HCT116 (cell line): ENCODE data around the gene LSAMP. TPM values are rescaled to one million over a fixed set of nuclear protein-coding genes. Genes with fewer than 3 reads are reported as not detected.
A peak's percentile ranks its signal among the peaks of the same experiment; 100 is the strongest.

Source experiments
- ATAC-seq: fragments of 200-7000 bp; cut with Tn5 transposase; 2 replicates; pipeline ENCODE4 v1.9.1; 2020; ENCODE audit warnings: mild to moderate bottlenecking, moderate library complexity
- BruUV-seq: library from RNA; stranded (reverse); fragments of 400-500 nt; replicated peaks from 2 replicates; lab custom pipeline; 2021; lab: Mats Ljungman, UMichigan
- CTCF ChIA-PET: fragments of 300-600 bp; sonication (Branson Sonifier 250); formaldehyde crosslinking; loops from one replicate; lab custom pipeline; 2021; ENCODE audit warnings: antibody characterized with exemption; lab: Charles Lee
- POLR2A ChIA-PET: fragments of 300-600, 350-600 bp; sonication (Branson Sonifier 250); formaldehyde crosslinking; loops from one replicate; lab custom pipeline; 2021; ENCODE audit warnings: antibody characterized with exemption; lab: Charles Lee
- RAD21 ChIA-PET, 2 experiments: fragments of 300-600 bp; sonication (Branson Sonifier 250); formaldehyde crosslinking; loops; one replicate each; lab custom pipeline; 2023; ENCODE audit warnings: low total read pairs in 2 of 2; ENCODE audit not compliant: uncharacterized antibody in 2 of 2, unreplicated experiment in 2 of 2, low non-redundant PET in 1 of 2; lab: Charles Lee
- DNase-seq: peaks from one replicate; pipeline ENCODE4 v3.0.0-alpha.2; 2010; ENCODE audit warnings: low read depth, low spot score
- H2AFZ ChIP-seq: fragments of 200-600 bp; shearing (Covaris generic), sonication (generic); 2 replicates; pipeline ENCODE4 v1.6.1; 2017; ENCODE audit warnings: low read depth, mixed run types, mixed read lengths, antibody characterized with exemption, low read length; ENCODE audit not compliant: poor library complexity, severe bottlenecking
- H3K27ac ChIP-seq: 2 replicates; pipeline ENCODE4 v1.5.1; 2012; ENCODE audit warnings: low read depth, low read length
- H3K27me3 ChIP-seq: fragments of 200-600 bp; sonication (generic); 2 replicates; pipeline ENCODE4 v1.6.1; 2016; ENCODE audit warnings: mixed run types, low read length, mixed read lengths; ENCODE audit not compliant: insufficient read depth
- H3K36me3 ChIP-seq, 2 experiments: fragments of 200-500 bp in 1 of 2; fragments of 200-600 bp in 1 of 2; sonication (Bioruptor generic) in 1 of 2; sonication (generic) in 1 of 2; 2 replicates each; pipeline versions ENCODE4 v1.5.1 to v1.6.1; 2014 to 2016; ENCODE audit warnings: low read length in 2 of 2, inconsistent platforms in 1 of 2, mixed read lengths in 1 of 2, mixed run types in 1 of 2; ENCODE audit not compliant: insufficient read depth in 2 of 2, control insufficient read depth in 1 of 2
- H3K4me1 ChIP-seq, 2 experiments: fragments of 200-600 bp in 1 of 2; sonication (generic) in 1 of 2; 2 replicates each; pipeline versions ENCODE4 v1.5.1 to v1.6.1; 2012 to 2017; ENCODE audit warnings: low read length in 2 of 2, inconsistent platforms in 1 of 2, mild to moderate bottlenecking in 1 of 2, mixed read lengths in 1 of 2, mixed run types in 1 of 2, moderate library complexity in 1 of 2; ENCODE audit not compliant: insufficient read depth in 2 of 2, control insufficient read depth in 1 of 2
- H3K4me2 ChIP-seq: fragments of 200-600 bp; sonication (generic); 2 replicates; pipeline ENCODE4 v1.6.1; 2017; ENCODE audit warnings: mixed run types, low read length, mixed read lengths
- H3K4me3 ChIP-seq, 2 experiments: fragments of 200-600 bp in 1 of 2; sonication (generic) in 1 of 2; replicated peaks in 1 of 2; 2 replicates each; pipeline ENCODE4 v1.5.1; 2011 to 2016; ENCODE audit warnings: low read length in 2 of 2, control low read depth in 1 of 2, low read depth in 1 of 2, mild to moderate bottlenecking in 1 of 2, mixed read lengths in 1 of 2, mixed run types in 1 of 2
- H3K79me2 ChIP-seq: fragments of 200-600 bp; sonication (generic); 2 replicates; pipeline ENCODE4 v1.6.1; 2017; ENCODE audit warnings: mild to moderate bottlenecking, mixed run types, low read length, moderate library complexity, mixed read lengths; ENCODE audit not compliant: insufficient read depth
- H3K9ac ChIP-seq: fragments of 200-600 bp; sonication (generic); 2 replicates; pipeline ENCODE4 v1.6.1; 2016; ENCODE audit warnings: low read length, mixed read lengths
- H3K9me2 ChIP-seq: fragments of 200-600 bp; sonication (generic), shearing (Covaris generic); 2 replicates; pipeline ENCODE4 v1.6.1; 2017; ENCODE audit warnings: mixed run types, mild to moderate bottlenecking, moderate library complexity; ENCODE audit not compliant: insufficient read depth
- H3K9me3 ChIP-seq, 2 experiments: fragments of 200-500 bp in 1 of 2; fragments of 200-600 bp in 1 of 2; sonication (Bioruptor generic) in 1 of 2; sonication (generic) in 1 of 2; 2 replicates each; pipeline ENCODE4 v1.6.1; 2014 to 2017; ENCODE audit warnings: low read length in 2 of 2, mixed read lengths in 2 of 2, inconsistent platforms in 1 of 2, low read depth in 1 of 2, mild to moderate bottlenecking in 1 of 2, mixed run types in 1 of 2, moderate library complexity in 1 of 2; ENCODE audit not compliant: control insufficient read depth in 1 of 2, insufficient read depth in 1 of 2
- H4K20me1 ChIP-seq: fragments of 200-600 bp; sonication (generic), shearing (Covaris generic); 2 replicates; pipeline ENCODE4 v1.6.1; 2017; ENCODE audit warnings: mixed run types, mild to moderate bottlenecking, moderate library complexity; ENCODE audit not compliant: insufficient read depth
- CEBPB ChIP-seq: IDR thresholded peaks from 2 replicates; pipeline ENCODE4 v1.6.1; 2012; ENCODE audit warnings: low read depth
- POLR2AphosphoS5 ChIP-seq: IDR thresholded peaks from 2 replicates; pipeline ENCODE4 v1.6.1; 2011; ENCODE audit warnings: mild to moderate bottlenecking, low read depth, low read length, moderate library complexity
- RAD21 ChIP-seq: IDR thresholded peaks from 2 replicates; pipeline ENCODE4 v1.6.1; 2012; ENCODE audit warnings: low read depth, mild to moderate bottlenecking
- SIN3A ChIP-seq: IDR thresholded peaks from 2 replicates; pipeline ENCODE4 v1.6.1; 2012; ENCODE audit warnings: low read depth
- SP1 ChIP-seq: IDR thresholded peaks from 2 replicates; pipeline ENCODE4 v1.6.1; 2012; ENCODE audit warnings: low read depth
- SRF ChIP-seq: IDR thresholded peaks from 2 replicates; pipeline ENCODE4 v1.6.1; 2012; ENCODE audit warnings: low read depth
- TCF7L2 ChIP-seq: IDR thresholded peaks from 2 replicates; pipeline ENCODE4 v1.7.0; 2011; ENCODE audit warnings: borderline replicate concordance, inconsistent platforms; ENCODE audit not compliant: insufficient read depth, insufficient read length; ENCODE audit errors: extremely low read depth
- intact Hi-C: fragments of 100-400 bp; cut with micrococcal nuclease; formaldehyde crosslinking; loops from 2 replicates; pipeline ENCODE4 v1.10.0; 2022
- total RNA-seq: library from RNA; stranded (reverse); gene quantifications from one replicate; pipeline ENCODE4 v1.2.1, GENCODE V29; 2021; ENCODE audit not compliant: unreplicated experiment
- TF ChIP-seq, protein P1 (sequence below), 3 experiments: fragments of 200-600 bp in 1 of 3; sonication (generic) in 1 of 3; IDR thresholded peaks in 2 of 3; conservative IDR thresholded peaks in 1 of 3; 2 replicates each; pipeline ENCODE4 v1.5.1; 2012 to 2017; ENCODE audit warnings: low read depth in 2 of 3, low read length in 2 of 3, antibody characterized with exemption in 1 of 3, borderline replicate concordance in 1 of 3, control low read depth in 1 of 3, mild to moderate bottlenecking in 1 of 3, mixed read lengths in 1 of 3, mixed run types in 1 of 3, moderate library complexity in 1 of 3; ENCODE audit not compliant: insufficient read depth in 1 of 3
- TF ChIP-seq, protein P2 (sequence below): IDR thresholded peaks from 2 replicates; pipeline ENCODE4 v1.6.1; 2012
- TF ChIP-seq, protein P3 (sequence below): IDR thresholded peaks from 2 replicates; pipeline ENCODE4 v1.6.1; 2012; ENCODE audit warnings: low read depth
- TF ChIP-seq, protein P4 (sequence below): IDR thresholded peaks from 2 replicates; pipeline ENCODE4 v1.6.1; 2012

The LSAMP gene
- total RNA-seq, 1 experiment from 2014 or later, result 0.25 TPM

DNA sequence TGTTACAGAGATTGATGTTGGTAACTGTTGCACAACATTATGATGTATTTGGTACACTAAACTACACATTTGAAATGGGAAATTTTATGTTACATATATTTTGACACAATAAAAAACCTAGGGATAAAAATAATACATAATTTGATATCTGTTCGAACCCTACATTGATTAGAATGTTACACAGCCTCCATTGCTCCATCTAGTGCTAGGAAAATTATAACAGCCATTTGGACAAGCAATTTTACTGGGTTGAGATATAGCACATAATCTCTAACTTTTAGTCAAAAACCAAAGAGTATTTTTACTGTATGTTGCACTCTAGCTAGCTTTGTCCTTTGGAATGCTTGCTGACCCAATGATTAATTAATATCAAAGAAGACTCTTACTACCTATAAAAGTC lies 108.1 kb downstream of the LSAMP start:
- ATAC-seq (no peak), DNase-seq (no peak)
- intact Hi-C loops, result no loop called here
- POLR2A ChIA-PET, result no interaction called here
- Histone ChIP-seq H3K27me3 (no peaks in the 10 kb centered on the region), H3K4me3 (no peak overlapping the region), H3K9me2 (no peaks in the 10 kb centered on the region), H3K4me2 (no peak overlapping the region), H3K9me3 (no peaks in the 10 kb centered on the region), H3K9ac (no peak overlapping the region), H3K36me3 (no peaks in the 10 kb centered on the region), H2AFZ (no peak overlapping the region), H3K4me1 (no peaks in the 10 kb centered on the region), H4K20me1 (no peaks in the 10 kb centered on the region), H3K79me2 (no peaks in the 10 kb centered on the region), H3K27ac (no peak overlapping the region)
- BruUV-seq, result no TSS peak
- RAD21 ChIA-PET, result no interaction called here
- CTCF ChIA-PET, result no interaction called here
- peak; percentile 12; the same call in 1 of the 2 replicates for TF ChIP-seq RAD21
- TF ChIP-seq, protein P1, sequence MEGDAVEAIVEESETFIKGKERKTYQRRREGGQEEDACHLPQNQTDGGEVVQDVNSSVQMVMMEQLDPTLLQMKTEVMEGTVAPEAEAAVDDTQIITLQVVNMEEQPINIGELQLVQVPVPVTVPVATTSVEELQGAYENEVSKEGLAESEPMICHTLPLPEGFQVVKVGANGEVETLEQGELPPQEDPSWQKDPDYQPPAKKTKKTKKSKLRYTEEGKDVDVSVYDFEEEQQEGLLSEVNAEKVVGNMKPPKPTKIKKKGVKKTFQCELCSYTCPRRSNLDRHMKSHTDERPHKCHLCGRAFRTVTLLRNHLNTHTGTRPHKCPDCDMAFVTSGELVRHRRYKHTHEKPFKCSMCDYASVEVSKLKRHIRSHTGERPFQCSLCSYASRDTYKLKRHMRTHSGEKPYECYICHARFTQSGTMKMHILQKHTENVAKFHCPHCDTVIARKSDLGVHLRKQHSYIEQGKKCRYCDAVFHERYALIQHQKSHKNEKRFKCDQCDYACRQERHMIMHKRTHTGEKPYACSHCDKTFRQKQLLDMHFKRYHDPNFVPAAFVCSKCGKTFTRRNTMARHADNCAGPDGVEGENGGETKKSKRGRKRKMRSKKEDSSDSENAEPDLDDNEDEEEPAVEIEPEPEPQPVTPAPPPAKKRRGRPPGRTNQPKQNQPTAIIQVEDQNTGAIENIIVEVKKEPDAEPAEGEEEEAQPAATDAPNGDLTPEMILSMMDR (IDR thresholded peaks at IDR 0.05 in 2 of 3, conservative IDR thresholded peaks at IDR 0.05 in 1 of 3; ENCODE audit: borderline replicate concordance in 1 of 3, insufficient read depth in 1 of 3, low read depth in 2 of 3, low read length in 2 of 3), result peak in 2 of 3 experiments; percentile 29 to 38; a peak in 3 of 6 replicates
- no peak for TF ChIP-seq SIN3A

DNA sequence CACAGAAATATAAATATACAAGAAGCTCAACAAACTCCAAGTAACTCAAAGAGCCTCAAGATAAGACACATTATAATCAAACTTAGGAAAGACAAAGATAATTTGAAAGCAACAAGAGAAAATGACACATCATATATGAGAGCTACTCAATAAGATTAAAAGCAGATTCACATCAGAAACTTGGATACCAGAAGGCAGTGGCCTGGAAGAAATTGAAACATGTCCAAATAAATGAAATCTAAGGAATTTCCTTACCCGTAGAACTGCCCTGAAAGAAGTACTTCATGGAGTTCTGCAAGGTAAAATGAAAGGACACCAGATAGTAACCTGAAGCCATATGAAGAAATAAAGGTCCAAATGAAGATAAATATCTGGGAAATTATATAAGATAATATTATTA lies 113.9 kb downstream of the LSAMP start:
- Histone ChIP-seq H3K9ac (no peak overlapping the region), H2AFZ (no peak overlapping the region), H3K79me2 (no peaks in the 10 kb centered on the region), H3K4me2 (no peak overlapping the region), H3K4me1 (no peaks in the 10 kb centered on the region), H3K9me2 (no peaks in the 10 kb centered on the region), H3K36me3 (no peaks in the 10 kb centered on the region), H3K4me3 (no peak overlapping the region), H3K9me3 (no peaks in the 10 kb centered on the region), H3K27ac (no peak overlapping the region), H3K27me3 (0 out of 2 replicates have a peak, but pooled peaks cover 6% of the 10 kb centered on the region), H4K20me1 (no peaks in the 10 kb centered on the region)
- BruUV-seq, result no TSS peak
- ATAC-seq, result no peak
- CTCF ChIA-PET, result no interaction called here
- no peak for DNase-seq
- intact Hi-C loops, result no loop called here
- RAD21 ChIA-PET, result no interaction called here
- POLR2A ChIA-PET, result no interaction called here
- TF ChIP-seq, protein P2, sequence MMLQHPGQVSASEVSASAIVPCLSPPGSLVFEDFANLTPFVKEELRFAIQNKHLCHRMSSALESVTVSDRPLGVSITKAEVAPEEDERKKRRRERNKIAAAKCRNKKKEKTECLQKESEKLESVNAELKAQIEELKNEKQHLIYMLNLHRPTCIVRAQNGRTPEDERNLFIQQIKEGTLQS, result no peak
- TF ChIP-seq, protein P3, sequence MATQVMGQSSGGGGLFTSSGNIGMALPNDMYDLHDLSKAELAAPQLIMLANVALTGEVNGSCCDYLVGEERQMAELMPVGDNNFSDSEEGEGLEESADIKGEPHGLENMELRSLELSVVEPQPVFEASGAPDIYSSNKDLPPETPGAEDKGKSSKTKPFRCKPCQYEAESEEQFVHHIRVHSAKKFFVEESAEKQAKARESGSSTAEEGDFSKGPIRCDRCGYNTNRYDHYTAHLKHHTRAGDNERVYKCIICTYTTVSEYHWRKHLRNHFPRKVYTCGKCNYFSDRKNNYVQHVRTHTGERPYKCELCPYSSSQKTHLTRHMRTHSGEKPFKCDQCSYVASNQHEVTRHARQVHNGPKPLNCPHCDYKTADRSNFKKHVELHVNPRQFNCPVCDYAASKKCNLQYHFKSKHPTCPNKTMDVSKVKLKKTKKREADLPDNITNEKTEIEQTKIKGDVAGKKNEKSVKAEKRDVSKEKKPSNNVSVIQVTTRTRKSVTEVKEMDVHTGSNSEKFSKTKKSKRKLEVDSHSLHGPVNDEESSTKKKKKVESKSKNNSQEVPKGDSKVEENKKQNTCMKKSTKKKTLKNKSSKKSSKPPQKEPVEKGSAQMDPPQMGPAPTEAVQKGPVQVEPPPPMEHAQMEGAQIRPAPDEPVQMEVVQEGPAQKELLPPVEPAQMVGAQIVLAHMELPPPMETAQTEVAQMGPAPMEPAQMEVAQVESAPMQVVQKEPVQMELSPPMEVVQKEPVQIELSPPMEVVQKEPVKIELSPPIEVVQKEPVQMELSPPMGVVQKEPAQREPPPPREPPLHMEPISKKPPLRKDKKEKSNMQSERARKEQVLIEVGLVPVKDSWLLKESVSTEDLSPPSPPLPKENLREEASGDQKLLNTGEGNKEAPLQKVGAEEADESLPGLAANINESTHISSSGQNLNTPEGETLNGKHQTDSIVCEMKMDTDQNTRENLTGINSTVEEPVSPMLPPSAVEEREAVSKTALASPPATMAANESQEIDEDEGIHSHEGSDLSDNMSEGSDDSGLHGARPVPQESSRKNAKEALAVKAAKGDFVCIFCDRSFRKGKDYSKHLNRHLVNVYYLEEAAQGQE, result no peak
- TF ChIP-seq CEBPB (no peak), POLR2AphosphoS5 (no peak), TCF7L2 (no peak), SIN3A (no peak), SRF (no peak), SP1 (no peak)
- TF ChIP-seq, protein P4, sequence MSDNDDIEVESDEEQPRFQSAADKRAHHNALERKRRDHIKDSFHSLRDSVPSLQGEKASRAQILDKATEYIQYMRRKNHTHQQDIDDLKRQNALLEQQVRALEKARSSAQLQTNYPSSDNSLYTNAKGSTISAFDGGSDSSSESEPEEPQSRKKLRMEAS, result no peak
- TF ChIP-seq, protein P1 (IDR thresholded peaks at IDR 0.05 in 2 of 3, conservative IDR thresholded peaks at IDR 0.05 in 1 of 3; ENCODE audit: borderline replicate concordance in 1 of 3, insufficient read depth in 1 of 3, low read depth in 2 of 3, low read length in 2 of 3), result no peak
